Large intestine (tissue), 3 donors: ENCODE results near the gene SLC35E2B. TPM values are rescaled to one million over a fixed set of nuclear protein-coding genes. Genes with fewer than 3 reads are reported as not detected.
"Not testable (repeated sequence)": the region's sequence is repeated elsewhere in the genome, so short reads cannot be mapped to it uniquely, and the experiment has no call there.

Experiments used
- DNase-seq, 2 donors: peaks; one replicate each; pipeline versions ENCODE4 v3.0.0 to v3.0.0-alpha.2; 2013
- H3K27ac ChIP-seq: one replicate; pipeline ENCODE4 v1.5.1; 2013; ENCODE audit warnings: low read length
- H3K27me3 ChIP-seq: 2 replicates; pipeline ENCODE4 v1.6.1; 2013; ENCODE audit warnings: low read length; ENCODE audit not compliant: control insufficient read depth, insufficient read depth
- H3K36me3 ChIP-seq: 2 replicates; pipeline ENCODE4 v1.6.1; 2013; ENCODE audit warnings: low read length; ENCODE audit not compliant: control insufficient read depth, insufficient read depth
- H3K4me1 ChIP-seq: one replicate; pipeline ENCODE4 v1.6.1; 2013; ENCODE audit warnings: low read length; ENCODE audit not compliant: control insufficient read depth, insufficient read depth
- H3K4me3 ChIP-seq: one replicate; pipeline ENCODE4 v1.5.1; 2013; ENCODE audit warnings: low read length
- H3K9me3 ChIP-seq: one replicate; pipeline ENCODE4 v1.6.1; 2013; ENCODE audit warnings: mild to moderate bottlenecking, low read depth, low read length, moderate library complexity; ENCODE audit not compliant: control insufficient read depth
- WGBS: methylation state at CpG from one replicate; pipeline ENCODE4 v1.1.5; 2013; ENCODE audit warnings: low lambda C conversion rate; ENCODE audit not compliant: insufficient coverage; 5-methylcytosine and 5-hydroxymethylcytosine counted together
- polyA plus RNA-seq: library from polyadenylated mRNA; unstranded; fragments of 120-200 nt; gene quantifications from one replicate; pipeline ENCODE4 v1.2.1, GENCODE V29; 2013

SLC35E2B gene
- polyA plus RNA-seq, 1 donor = 44.3 TPM

DNA sequence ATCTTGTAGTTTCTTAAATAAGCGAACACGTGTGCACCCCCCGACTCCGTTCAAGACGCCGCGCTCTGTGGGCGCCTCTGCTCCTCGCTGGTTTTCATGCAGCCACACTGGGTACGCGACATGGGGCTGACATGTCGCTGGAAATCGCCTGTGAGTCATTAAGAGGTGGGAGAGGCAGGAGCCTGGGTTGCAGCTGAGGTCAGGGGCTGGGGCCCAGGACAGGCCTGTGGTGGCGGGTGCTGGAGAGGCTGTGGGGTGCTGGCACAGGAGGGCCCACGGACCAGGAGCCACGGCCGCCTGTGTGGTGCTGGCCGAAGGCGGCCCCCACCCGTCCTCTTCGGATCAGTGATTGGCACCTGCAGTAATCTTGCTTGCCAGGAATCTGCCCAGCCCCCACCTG lies 17.8 kb downstream of the SLC35E2B start:
- Histone ChIP-seq H3K4me1 (peaks cover 21% of the 10 kb centered on the region), H3K36me3 (peaks cover 30% of the 10 kb centered on the region)
- H3K9me3 ChIP-seq, H3K4me3 ChIP-seq, H3K27ac ChIP-seq, H3K27me3 ChIP-seq, DNase-seq: not testable (repeated sequence)
- no CpG with 5 or more reads among the region's 21 CpGs for WGBS

DNA sequence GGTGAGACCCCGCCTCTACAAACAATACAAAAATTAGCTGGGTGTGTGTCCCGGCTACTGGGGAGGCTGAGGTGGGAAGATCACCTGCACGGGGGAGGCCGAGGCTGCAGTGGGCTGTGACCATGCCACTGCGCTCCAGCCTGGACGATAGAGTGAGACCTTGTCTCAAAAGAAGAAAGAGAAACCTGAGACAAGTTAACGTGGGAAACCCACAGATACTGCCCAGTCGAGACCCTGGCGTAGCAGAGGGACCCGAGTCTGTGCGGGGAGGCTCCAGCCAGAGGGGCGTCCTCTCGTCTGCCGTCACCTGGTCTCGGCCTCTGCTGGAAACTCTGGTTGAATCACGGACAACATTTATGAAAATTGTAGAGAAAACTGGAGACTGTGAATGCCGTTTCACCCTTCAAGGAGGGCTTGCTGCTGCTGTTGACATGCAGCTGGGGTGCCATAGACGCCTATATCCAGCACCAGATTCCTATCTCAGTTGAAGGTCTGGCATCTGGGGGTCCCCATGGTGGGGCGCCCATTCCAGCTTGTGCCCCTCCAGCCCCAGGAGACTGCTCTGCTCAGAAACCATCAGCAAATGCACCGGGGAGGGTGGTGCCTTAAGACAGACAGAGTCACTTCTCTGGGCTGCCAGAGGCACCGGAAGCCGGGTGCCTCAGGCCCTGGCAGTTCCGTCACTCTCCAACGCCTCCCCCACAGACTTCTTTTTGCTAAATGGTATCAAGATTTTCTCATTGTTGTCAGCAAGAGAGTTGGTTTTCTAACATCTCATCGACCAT lies 20.2 kb downstream of the SLC35E2B start:
- Histone ChIP-seq H3K27me3 (no peaks in the 10 kb centered on the region), H3K9me3 (no peaks in the 10 kb centered on the region), H3K36me3 (peaks cover 46% of the 10 kb centered on the region), H3K4me3 (no peak overlapping the region), H3K4me1 (peaks cover under 1% of the 10 kb centered on the region), H3K27ac (no peak overlapping the region)
- WGBS = no CpG with 5 or more reads among the region's 25 CpGs
- DNase-seq = no peak

DNA sequence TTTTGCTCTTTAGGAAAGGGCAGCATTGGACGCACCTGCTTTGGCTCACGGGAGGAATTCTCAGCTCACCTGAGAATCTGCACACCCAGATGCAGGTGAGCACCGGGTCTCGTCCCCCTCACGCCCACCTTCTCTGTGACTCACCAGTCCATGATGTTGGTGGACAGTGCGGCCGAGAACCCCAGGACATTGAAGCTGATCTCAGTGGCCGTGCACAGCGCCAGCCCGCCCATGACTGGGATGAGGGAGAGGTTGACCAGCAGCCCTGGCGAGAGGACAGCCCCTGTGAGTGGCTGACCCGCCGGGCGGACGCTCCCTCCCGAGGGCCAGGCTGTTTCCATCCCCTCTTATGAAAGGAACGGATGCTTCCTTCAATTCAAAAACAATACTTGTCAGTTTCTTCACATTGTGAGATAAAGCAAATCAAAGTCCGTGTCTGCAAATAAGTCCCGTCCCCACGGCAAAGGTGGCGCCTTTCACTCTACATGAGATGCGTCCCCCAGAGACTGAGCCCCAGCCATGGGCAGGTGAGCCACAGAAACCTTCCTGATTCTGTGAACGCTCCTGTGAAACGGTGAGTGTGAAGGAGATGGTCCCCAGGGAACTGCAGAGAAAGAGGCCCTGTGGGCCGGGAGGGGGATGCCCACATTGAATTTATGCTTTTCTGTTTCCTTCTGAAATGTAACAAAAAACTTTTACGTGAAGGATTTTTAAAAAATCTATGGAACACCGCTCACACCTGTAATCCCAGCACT lies 21.1 kb downstream of the SLC35E2B start:
- no peak overlapping the region for H3K27ac ChIP-seq
- H3K4me1 ChIP-seq = no peaks in the 10 kb centered on the region
- no peaks in the 10 kb centered on the region for H3K9me3 ChIP-seq
- 75% methylated on average over 4 of the region's 27 CpGs for WGBS
- H3K27me3 ChIP-seq = no peaks in the 10 kb centered on the region
- no peak overlapping the region for H3K4me3 ChIP-seq
- DNase-seq = no peak
- H3K36me3 ChIP-seq = peaks cover 47% of the 10 kb centered on the region

DNA sequence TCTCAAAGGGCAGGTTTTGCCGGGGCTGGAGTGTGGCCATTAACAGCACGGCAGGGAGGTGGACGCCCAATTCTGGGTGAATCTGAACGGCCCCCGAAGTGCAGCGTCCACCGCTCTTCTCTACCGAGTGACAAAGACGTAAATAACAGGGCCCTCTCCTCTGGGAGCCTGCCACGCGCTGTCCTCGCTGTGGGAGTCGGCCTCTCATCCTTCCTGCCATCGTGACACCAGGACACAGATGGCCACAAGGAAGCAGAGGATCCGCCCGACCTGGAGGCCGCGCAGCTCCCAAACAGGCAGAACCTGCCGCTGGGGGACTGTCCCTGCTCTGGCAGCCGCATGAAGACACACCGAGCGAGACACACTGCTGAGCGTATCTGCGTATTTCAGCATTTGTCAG lies 21.7 kb downstream of the SLC35E2B start:
- Histone ChIP-seq H3K4me3 (no peak overlapping the region), H3K36me3 (peaks cover 54% of the 10 kb centered on the region), H3K9me3 (no peaks in the 10 kb centered on the region), H3K27me3 (no peaks in the 10 kb centered on the region), H3K27ac (no peak overlapping the region), H3K4me1 (no peaks in the 10 kb centered on the region)
- no peak for DNase-seq
- no CpG with 5 or more reads among the region's 24 CpGs for WGBS

DNA sequence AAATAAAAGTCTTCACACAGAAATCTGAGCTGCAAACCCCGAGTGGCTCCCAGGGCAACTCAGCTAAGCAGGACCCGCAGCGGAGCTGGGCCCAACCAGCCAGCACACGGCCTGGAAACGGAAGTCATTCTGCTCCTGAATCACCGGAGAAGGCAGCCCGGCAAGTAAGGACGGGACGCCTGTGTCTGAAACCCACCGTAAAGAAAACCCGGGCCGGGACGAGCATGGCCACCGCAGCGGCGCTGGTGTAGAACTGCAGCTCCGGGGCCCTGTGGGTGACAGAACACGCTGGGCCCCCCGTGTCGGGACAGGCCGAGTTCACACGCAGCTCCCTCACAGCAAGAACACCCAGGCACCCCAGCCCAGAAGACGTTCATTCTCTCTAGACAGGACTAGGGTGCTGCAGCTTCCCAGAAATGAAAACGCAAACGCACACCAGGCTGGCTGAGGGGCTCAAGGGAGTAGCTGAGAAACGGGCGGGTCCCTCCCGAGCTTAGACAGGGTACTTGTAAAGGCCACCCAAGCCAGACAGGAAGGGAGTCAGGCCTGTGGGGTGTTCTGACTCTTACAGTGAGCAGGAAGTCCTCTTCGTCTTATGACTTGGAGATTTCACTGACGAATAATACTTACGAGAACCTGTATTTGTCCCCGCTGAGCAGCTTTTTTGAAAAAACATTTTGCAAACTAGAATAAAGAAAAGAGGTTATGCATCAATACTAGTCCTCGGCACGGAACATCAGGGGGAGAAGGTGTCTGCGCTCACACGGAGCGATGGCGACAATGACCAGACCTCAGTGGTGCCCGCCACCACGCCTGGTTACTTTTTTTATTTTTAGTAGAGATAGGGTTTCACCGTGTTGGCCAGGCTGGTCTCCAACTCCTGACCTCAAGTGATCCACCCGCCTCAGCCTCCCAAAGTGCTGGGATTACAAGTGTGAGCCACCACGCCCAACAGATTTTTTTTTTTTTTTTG lies 22.8 kb downstream of the SLC35E2B start:
- peaks cover 64% of the 10 kb centered on the region for H3K36me3 ChIP-seq
- H3K4me1 ChIP-seq = no peaks in the 10 kb centered on the region
- no peak overlapping the region for H3K27ac ChIP-seq
- H3K4me3 ChIP-seq = no peak overlapping the region
- 100% methylated on average over 5 of the region's 43 CpGs for WGBS
- no peaks in the 10 kb centered on the region for H3K9me3 ChIP-seq
- DNase-seq = no peak
- H3K27me3 ChIP-seq = no peaks in the 10 kb centered on the region

DNA sequence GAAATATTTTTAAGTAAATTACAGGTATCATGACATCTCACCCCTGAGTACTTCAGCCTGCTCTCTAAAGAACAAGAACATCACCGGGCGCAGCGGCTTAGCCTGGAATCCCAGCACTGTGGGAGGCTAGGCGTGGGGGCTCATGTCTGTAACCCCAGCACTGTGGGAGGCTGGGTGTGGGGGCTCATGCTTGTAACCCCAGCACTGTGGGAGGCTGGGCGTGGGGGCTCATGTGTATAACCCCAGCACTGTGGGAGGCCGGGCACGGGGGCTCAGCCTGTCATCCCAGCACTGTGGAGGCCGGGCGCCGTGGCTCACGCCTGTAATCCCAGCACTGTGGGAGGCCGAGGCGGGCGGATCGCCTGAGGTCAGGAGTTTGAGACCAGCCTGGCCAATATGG lies 26.1 kb downstream of the SLC35E2B start:
- Histone ChIP-seq H3K4me3 (no peak overlapping the region), H3K27me3 (no peaks in the 10 kb centered on the region), H3K36me3 (peaks cover 48% of the 10 kb centered on the region), H3K9me3 (no peaks in the 10 kb centered on the region), H3K4me1 (no peaks in the 10 kb centered on the region), H3K27ac (no peak overlapping the region)
- DNase-seq = no peak
- no CpG with 5 or more reads among the region's 15 CpGs for WGBS

DNA sequence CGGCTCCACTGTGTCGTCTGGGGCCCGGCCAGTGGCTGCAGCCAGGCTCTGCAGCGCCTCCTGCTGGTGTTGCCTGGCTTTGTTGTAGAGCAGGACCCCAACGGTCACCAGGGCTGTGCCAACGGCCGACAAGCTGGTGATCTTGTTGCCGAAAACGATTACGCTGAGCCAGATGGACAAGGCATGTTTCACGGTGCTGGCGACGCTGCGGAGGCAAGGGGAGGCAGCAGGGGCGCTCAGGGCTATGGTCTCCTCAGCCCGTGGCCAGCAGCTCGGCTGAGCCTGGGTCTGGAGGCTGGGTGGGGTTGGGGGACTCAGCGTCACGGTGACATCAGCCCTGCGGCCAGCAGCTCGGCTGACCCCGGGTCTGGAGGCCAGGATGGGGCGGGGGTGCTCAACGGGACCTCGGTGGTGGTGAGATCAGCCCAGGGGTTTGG lies 26.8 kb downstream of the SLC35E2B start:
- Histone ChIP-seq H3K4me1 (no peaks in the 10 kb centered on the region), H3K9me3 (no peaks in the 10 kb centered on the region), H3K4me3 (no peak overlapping the region), H3K27me3 (no peaks in the 10 kb centered on the region), H3K27ac (no peak overlapping the region), H3K36me3 (peaks cover 41% of the 10 kb centered on the region)
- no CpG with 5 or more reads among the region's 25 CpGs for WGBS
- no peak for DNase-seq

DNA sequence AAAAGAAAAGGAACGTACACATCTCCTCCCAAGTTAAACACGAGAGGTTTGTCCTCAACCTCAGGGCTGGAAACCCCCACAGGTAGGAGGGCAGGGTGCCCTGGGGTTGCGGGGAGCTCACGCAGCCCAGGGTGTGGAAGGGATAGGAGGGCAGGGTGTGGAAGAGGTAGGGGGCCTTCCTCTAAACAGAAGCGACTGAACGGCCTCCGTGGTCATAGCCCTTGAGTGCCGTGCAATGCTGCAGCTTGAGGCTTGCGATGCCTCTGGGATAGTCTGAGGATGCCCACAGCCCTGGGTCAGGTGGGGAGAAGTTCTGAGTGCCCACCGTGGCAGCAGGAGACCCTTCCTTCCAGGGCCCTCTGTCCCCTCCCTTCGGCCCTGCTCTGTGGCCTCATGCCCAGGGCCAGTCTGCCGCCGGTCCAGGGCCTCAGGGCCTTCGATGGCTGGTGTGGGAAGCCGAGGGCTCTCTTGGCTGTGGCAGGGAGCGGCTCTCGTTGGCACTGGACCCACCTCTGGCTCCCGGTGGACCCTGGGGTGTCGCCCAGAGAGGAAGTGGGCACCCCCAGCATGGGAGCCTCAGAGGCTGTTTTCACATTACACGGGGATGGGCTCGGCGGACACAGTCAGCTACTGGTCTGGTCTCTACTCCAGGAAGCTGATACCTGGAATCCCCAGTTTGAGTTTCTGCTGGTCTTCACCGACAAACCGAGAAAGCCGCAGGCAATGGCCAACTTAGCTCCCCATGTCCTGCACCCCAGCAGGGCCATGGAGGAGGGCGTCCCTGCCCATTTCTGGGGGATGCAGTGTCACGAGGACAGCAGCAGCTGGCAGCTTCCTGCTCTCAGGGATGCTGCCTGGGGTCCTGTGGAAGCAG lies 27.4 kb downstream of the SLC35E2B start:
- no peaks in the 10 kb centered on the region for H3K27me3 ChIP-seq
- DNase-seq = no peak
- no peaks in the 10 kb centered on the region for H3K9me3 ChIP-seq
- WGBS = no CpG with 5 or more reads among the region's 27 CpGs
- H3K4me1 ChIP-seq = no peaks in the 10 kb centered on the region
- H3K4me3 ChIP-seq = no peak overlapping the region
- no peak overlapping the region for H3K27ac ChIP-seq
- H3K36me3 ChIP-seq = peaks cover 38% of the 10 kb centered on the region

DNA sequence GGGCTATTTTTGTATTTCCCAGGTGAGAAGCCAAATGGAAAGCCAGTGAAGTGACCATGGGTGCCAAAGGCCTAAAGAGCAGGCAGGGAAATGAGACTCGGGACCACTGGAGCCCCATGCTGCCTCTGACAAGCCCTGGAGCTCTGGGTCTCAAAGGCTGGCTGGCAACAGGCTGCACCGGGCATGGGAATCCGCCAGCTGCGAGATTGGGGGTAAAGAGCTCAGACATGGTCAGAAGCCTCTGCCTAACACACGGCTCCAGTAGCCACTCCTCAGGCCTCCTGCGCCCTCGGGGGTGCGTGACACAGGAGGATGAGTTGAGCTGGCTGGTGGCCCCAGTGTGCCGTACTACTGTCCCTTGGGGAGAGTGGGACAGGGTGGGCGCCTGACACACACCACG lies 28.3 kb downstream of the SLC35E2B start:
- H3K4me1 ChIP-seq, H3K27ac ChIP-seq, H3K27me3 ChIP-seq, H3K4me3 ChIP-seq, DNase-seq, H3K9me3 ChIP-seq: not testable (repeated sequence)
- WGBS = no CpG with 5 or more reads among the region's 11 CpGs
- peaks cover 31% of the 10 kb centered on the region for H3K36me3 ChIP-seq
